WTC11 (cell line): ENCODE results near the gene ZMYND8.

Experiments used
- E2F1 ChIP-seq: sonication (generic); formaldehyde crosslinking; IDR thresholded peaks from 2 replicates; pipeline ENCODE4 v1.8.0; 2022; ENCODE audit warnings: mild to moderate bottlenecking, missing genetic modification reagents
- JUN ChIP-seq: sonication (generic); formaldehyde crosslinking; IDR thresholded peaks from 2 replicates; pipeline ENCODE4 v1.8.0; 2023; ENCODE audit warnings: mild to moderate bottlenecking, missing genetic modification reagents
- NR2C2 ChIP-seq: sonication (generic); formaldehyde crosslinking; IDR thresholded peaks from 2 replicates; pipeline ENCODE4 v1.8.0; 2022; ENCODE audit warnings: mild to moderate bottlenecking, missing genetic modification reagents
- SP1 ChIP-seq: sonication (generic); formaldehyde crosslinking; conservative IDR thresholded peaks from 2 replicates; pipeline ENCODE4 v1.8.1; 2022; ENCODE audit warnings: missing genetic modification reagents
- TCF7 ChIP-seq: sonication (generic); formaldehyde crosslinking; IDR thresholded peaks from 2 replicates; pipeline ENCODE4 v1.8.0; 2022; ENCODE audit warnings: mild to moderate bottlenecking, low read depth, missing genetic modification reagents, moderate library complexity
- ZNF121 ChIP-seq: sonication (generic); formaldehyde crosslinking; IDR thresholded peaks from 2 replicates; pipeline ENCODE4 v1.8.0; 2023; ENCODE audit warnings: missing genetic modification reagents
- ZNF423 ChIP-seq: fragments of 250-450 bp; sonication (Bioruptor Pico); IDR thresholded peaks from 2 replicates; pipeline ENCODE4 v2.1.2; 2022; ENCODE audit warnings: mild to moderate bottlenecking, moderate library complexity
- TF ChIP-seq, protein P1 (sequence below): fragments of 200-600 bp; IDR thresholded peaks from 2 replicates; pipeline ENCODE4 v1.8.0; 2022; ENCODE audit warnings: antibody characterized with exemption
- TF ChIP-seq, protein P2 (sequence below): sonication (generic); formaldehyde crosslinking; IDR thresholded peaks from 2 replicates; pipeline ENCODE4 v1.8.1; 2022; ENCODE audit warnings: low read depth, missing genetic modification reagents, borderline replicate concordance
- TF ChIP-seq, protein P3 (sequence below): sonication (generic); formaldehyde crosslinking; IDR thresholded peaks from 2 replicates; pipeline ENCODE4 v1.8.1; 2023; ENCODE audit warnings: mild to moderate bottlenecking, missing genetic modification reagents, moderate library complexity

DNA sequence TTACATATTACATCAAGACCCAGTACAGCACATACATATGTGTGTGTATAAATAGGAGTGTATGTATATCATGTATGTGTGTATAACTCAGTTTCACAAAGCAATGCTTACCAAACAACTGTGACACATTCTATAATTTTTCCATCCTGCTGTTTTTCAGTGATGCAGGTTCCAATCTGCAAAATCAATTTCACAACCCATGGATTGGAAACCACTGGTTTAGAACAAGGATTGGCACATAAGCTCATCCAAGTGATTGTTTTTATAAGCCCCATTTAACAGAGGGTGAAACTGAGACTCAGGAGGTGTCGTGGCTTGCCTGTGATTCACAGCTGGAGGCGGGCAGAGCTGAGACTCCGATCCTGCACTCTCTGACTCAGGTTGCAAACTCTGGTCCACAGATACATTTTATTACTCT, 158.2 kb downstream of the ZMYND8 start:
- TF ChIP-seq, protein P1, sequence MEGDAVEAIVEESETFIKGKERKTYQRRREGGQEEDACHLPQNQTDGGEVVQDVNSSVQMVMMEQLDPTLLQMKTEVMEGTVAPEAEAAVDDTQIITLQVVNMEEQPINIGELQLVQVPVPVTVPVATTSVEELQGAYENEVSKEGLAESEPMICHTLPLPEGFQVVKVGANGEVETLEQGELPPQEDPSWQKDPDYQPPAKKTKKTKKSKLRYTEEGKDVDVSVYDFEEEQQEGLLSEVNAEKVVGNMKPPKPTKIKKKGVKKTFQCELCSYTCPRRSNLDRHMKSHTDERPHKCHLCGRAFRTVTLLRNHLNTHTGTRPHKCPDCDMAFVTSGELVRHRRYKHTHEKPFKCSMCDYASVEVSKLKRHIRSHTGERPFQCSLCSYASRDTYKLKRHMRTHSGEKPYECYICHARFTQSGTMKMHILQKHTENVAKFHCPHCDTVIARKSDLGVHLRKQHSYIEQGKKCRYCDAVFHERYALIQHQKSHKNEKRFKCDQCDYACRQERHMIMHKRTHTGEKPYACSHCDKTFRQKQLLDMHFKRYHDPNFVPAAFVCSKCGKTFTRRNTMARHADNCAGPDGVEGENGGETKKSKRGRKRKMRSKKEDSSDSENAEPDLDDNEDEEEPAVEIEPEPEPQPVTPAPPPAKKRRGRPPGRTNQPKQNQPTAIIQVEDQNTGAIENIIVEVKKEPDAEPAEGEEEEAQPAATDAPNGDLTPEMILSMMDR = no peak
- TF ChIP-seq, protein P2, sequence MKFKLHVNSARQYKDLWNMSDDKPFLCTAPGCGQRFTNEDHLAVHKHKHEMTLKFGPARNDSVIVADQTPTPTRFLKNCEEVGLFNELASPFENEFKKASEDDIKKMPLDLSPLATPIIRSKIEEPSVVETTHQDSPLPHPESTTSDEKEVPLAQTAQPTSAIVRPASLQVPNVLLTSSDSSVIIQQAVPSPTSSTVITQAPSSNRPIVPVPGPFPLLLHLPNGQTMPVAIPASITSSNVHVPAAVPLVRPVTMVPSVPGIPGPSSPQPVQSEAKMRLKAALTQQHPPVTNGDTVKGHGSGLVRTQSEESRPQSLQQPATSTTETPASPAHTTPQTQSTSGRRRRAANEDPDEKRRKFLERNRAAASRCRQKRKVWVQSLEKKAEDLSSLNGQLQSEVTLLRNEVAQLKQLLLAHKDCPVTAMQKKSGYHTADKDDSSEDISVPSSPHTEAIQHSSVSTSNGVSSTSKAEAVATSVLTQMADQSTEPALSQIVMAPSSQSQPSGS (CRISPR knock-in tag) = no peak
- TF ChIP-seq ZNF121 (CRISPR knock-in tag) = no peak
- TF ChIP-seq NR2C2 (CRISPR knock-in tag) = no peak
- no peak for TF ChIP-seq ZNF423 (CRISPR knock-in tag)
- no peak for TF ChIP-seq JUN
- TF ChIP-seq, protein P3, sequence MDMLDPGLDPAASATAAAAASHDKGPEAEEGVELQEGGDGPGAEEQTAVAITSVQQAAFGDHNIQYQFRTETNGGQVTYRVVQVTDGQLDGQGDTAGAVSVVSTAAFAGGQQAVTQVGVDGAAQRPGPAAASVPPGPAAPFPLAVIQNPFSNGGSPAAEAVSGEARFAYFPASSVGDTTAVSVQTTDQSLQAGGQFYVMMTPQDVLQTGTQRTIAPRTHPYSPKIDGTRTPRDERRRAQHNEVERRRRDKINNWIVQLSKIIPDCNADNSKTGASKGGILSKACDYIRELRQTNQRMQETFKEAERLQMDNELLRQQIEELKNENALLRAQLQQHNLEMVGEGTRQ (CRISPR knock-in tag) = no peak
- TF ChIP-seq E2F1 (CRISPR knock-in tag) = no peak
- TF ChIP-seq SP1 (CRISPR knock-in tag) = no peak
- no peak for TF ChIP-seq TCF7 (CRISPR knock-in tag)
